Lower lobe of right lung (tissue), 2 donors: ENCODE results near the gene PHRF1. TPM values are rescaled to one million over a fixed set of nuclear protein-coding genes. Genes with fewer than 3 reads are reported as not detected.

ENCODE experiments used
- ATAC-seq, 2 donors: fragments of 200-7000 bp; cut with Tn5 transposase; one replicate each; pipeline ENCODE4 v1.9.1; 2020 to 2022; ENCODE audit warnings: mild to moderate bottlenecking in 2 of 2, moderate library complexity in 2 of 2
- DNase-seq: peaks from one replicate; pipeline ENCODE4 v3.0.0-alpha.2; 2020
- H3K27ac ChIP-seq: fragments of 200-600 bp; one replicate; pipeline ENCODE4 v1.8.0; 2022
- H3K27me3 ChIP-seq: fragments of 200-600 bp; one replicate; pipeline ENCODE4 v1.8.0; 2022; ENCODE audit warnings: low read depth
- H3K36me3 ChIP-seq: fragments of 200-600 bp; one replicate; pipeline ENCODE4 v1.8.0; 2022; ENCODE audit warnings: mild to moderate bottlenecking
- H3K4me1 ChIP-seq: fragments of 200-600 bp; one replicate; pipeline ENCODE4 v1.8.0; 2022
- H3K4me3 ChIP-seq: fragments of 200-600 bp; one replicate; pipeline ENCODE4 v1.8.0; 2022; ENCODE audit warnings: mild to moderate bottlenecking
- H3K9me3 ChIP-seq: fragments of 200-600 bp; one replicate; pipeline ENCODE4 v1.8.0; 2022
- intact Hi-C: fragments of 100-400 bp; cut with DNase I; formaldehyde crosslinking; loops from one replicate; pipeline ENCODE4 v1.11.0; 2022
- total RNA-seq: library from RNA; stranded (reverse); fragmentation: NEBNext Ultra II Directional; extraction: Animal tissue kit (Norgen Biotek cat#: 25700); gene quantifications from one replicate; pipeline ENCODE4 v1.2.1, GENCODE V29; 2021
- TF ChIP-seq, protein P1 (sequence below): fragments of 200-600 bp; IDR thresholded peaks from one replicate; pipeline ENCODE4 v1.8.0; 2022; ENCODE audit warnings: antibody characterized with exemption, mild to moderate bottlenecking
- donor health status: DM: no; HTN: yes; CAD: no; lungs with severe emphysema.

Gene PHRF1
- total RNA-seq, 1 donor from 2014 or later = 31.5 TPM

DNA sequence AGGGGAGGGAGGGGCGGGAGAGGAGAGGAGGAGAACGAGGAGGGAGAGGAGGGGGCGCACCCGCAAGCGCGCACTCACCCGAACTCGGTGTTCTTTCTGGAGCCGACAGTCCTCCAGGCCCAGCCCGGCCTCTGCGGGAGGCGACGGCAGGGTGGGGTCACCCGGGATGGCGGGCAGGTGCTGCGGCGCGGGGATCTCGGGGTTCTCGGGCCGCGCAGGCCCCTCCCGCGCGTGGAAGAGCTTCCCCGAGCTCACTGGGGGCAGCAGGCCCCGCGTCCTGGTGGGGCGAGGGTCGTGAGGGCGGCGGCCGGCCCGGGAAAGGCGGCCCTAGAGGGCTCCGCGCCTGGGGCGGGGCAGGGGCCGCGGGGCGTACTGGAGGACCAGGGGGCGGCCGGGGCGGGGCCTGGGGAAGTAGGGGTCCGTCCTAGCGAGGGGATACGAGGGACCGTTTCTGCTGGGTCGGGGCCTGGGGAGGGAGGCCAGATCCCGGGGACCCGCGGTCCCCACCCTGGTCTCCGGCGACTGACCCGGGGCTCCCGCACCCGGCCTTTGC lies 21.0 kb upstream of the PHRF1 start:
- Histone ChIP-seq H3K27me3 (peaks cover 67% of the 10 kb centered on the region), H3K36me3 (no peaks in the 10 kb centered on the region), H3K4me1 (peaks cover 22% of the 10 kb centered on the region), H3K27ac (no peak overlapping the region), H3K4me3 (peak overlapping the region; percentile 54), H3K9me3 (no peaks in the 10 kb centered on the region)
- intact Hi-C loops = no loop called here
- ATAC-seq (peak; percentile 27 to 42), DNase-seq (no peak)
- TF ChIP-seq, protein P1, sequence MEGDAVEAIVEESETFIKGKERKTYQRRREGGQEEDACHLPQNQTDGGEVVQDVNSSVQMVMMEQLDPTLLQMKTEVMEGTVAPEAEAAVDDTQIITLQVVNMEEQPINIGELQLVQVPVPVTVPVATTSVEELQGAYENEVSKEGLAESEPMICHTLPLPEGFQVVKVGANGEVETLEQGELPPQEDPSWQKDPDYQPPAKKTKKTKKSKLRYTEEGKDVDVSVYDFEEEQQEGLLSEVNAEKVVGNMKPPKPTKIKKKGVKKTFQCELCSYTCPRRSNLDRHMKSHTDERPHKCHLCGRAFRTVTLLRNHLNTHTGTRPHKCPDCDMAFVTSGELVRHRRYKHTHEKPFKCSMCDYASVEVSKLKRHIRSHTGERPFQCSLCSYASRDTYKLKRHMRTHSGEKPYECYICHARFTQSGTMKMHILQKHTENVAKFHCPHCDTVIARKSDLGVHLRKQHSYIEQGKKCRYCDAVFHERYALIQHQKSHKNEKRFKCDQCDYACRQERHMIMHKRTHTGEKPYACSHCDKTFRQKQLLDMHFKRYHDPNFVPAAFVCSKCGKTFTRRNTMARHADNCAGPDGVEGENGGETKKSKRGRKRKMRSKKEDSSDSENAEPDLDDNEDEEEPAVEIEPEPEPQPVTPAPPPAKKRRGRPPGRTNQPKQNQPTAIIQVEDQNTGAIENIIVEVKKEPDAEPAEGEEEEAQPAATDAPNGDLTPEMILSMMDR = no peak

DNA sequence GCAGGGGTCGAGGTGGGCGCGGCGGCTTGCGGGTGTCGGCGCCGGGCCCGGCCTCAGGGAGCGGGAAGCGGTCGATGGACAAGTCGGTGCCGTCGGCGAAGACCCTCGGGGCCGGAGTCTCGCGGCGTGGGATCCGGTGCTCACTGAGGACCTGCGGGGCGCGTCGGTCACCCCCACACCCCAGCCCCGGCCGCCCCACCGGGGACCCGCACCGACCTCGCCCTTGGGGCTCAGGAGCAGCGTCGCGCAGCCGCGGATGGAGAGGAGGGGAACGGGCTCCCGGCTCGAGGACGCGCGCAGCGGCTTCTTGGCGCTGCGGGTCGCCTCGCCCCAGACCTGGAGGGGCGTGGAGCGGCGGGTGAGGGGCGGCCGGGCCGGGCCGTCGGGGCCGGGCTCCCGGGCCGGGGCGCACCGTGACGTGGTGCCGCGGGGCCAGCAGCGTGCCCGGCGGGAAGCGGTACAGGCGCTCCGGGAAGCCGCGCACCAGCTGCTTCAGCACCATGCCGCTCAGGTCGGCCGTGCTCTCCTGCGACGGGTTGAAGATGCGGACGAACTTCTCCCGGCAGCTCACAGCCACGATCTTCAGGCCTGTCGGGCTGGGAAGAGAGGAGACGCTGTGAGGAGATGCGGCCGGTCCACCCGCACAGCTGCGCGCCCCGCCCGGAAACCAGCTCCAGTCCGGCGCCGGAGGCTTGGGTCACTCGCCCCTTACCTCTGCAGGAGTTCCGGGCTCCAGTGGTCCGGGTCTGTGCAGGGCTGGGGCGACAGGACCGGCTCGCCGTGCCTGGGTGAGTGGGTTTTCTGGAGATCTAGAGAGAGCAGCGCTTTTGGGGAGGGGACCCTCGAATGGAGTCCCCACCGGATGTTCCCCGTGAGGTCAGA lies 20.2 kb upstream of the PHRF1 start:
- H3K27me3 ChIP-seq = peaks cover 67% of the 10 kb centered on the region
- intact Hi-C loops = no loop called here
- TF ChIP-seq, protein P1 = no peak
- H3K36me3 ChIP-seq = no peaks in the 10 kb centered on the region
- no peak for ATAC-seq
- H3K27ac ChIP-seq = no peak overlapping the region
- peak overlapping the region; percentile 54 for H3K4me3 ChIP-seq
- no peaks in the 10 kb centered on the region for H3K9me3 ChIP-seq
- DNase-seq = no peak
- H3K4me1 ChIP-seq = peaks cover 24% of the 10 kb centered on the region

DNA sequence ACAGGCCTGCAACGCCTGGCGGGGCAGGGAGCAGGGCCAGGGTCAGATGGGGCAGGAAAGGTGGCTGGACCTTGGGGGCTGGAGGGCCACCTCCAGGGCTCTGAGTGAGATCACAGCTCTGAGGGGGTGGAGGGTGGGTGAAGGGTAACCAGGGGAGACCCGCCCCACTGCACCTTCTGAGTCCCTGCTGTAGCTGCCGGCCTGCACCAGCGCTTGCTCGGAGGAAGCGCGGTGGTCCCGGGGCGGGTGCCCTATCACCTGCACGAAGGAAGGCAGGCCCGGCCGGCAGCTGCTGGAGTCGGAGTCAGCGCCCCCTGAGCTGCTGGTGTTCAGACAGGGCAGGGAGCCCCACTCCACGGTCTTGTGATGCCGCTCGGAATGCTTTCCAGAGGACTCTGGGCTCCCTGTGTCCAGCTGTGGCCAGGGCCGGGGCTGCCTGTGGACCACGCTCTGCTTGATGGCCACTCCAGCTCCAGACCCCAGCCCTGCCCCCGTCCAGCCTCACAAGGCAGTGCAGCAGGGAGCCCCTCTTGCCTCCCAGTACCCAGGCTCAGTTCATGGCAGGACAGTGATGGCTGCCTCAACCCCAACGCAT lies 19.5 kb upstream of the PHRF1 start:
- intact Hi-C loops = no loop called here
- peaks cover 30% of the 10 kb centered on the region for H3K4me1 ChIP-seq
- H3K27ac ChIP-seq = no peak overlapping the region

DNA sequence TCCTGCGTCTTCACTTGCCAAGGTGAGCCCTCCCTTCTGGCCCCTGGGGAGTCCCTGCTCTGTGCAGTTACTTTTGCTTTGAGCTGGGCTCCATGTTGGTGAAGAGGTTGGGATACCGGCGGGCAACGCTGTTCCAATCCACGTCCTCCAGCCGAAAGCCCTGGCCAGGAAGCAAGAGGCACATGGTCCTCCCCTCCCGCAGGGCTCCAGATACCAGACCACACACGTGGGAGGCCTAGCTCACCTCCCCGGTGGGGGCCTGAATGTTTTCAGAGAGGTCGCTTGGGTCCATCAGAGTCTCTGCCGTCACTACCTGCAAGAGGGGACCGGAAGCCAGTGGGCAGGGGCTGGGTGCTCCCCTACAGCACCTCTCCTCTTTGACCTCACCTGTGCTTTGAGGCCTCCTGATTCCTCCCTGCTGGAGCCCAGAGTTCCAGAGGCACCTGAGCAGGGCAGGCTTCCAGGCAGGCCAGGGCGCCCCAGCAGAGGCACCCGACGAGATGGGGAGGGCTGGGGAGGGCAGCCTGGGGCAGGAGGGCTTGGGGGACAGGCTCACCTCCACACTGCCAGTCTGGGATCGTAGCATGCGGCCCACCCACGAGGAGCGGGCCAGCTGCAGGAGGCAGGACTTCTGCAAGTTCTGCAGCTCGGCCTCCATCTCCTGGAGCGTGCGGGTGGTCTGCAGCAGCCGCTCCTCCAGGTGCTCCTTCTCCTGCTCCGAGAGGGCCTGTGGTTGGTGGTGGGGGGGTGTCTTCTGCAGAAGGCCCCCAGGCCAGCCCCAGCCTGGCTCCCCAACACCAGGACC lies 18.7 kb upstream of the PHRF1 start:
- H3K27me3 ChIP-seq = peaks cover 63% of the 10 kb centered on the region
- ATAC-seq (no peak), DNase-seq (no peak)
- no peaks in the 10 kb centered on the region for H3K9me3 ChIP-seq
- peaks cover 38% of the 10 kb centered on the region for H3K4me1 ChIP-seq
- H3K27ac ChIP-seq = no peak overlapping the region
- H3K4me3 ChIP-seq = no peak overlapping the region
- intact Hi-C loops = no loop called here
- no peaks in the 10 kb centered on the region for H3K36me3 ChIP-seq
- TF ChIP-seq, protein P1 = no peak

More for the DNA sequence above, 19.5 kb upstream of the PHRF1 start:
- no peak for ATAC-seq
- TF ChIP-seq, protein P1 = no peak
- H3K9me3 ChIP-seq = no peaks in the 10 kb centered on the region
- no peak overlapping the region for H3K4me3 ChIP-seq
- no peak for DNase-seq
- H3K27me3 ChIP-seq = peaks cover 67% of the 10 kb centered on the region
- H3K36me3 ChIP-seq = no peaks in the 10 kb centered on the region

DNA sequence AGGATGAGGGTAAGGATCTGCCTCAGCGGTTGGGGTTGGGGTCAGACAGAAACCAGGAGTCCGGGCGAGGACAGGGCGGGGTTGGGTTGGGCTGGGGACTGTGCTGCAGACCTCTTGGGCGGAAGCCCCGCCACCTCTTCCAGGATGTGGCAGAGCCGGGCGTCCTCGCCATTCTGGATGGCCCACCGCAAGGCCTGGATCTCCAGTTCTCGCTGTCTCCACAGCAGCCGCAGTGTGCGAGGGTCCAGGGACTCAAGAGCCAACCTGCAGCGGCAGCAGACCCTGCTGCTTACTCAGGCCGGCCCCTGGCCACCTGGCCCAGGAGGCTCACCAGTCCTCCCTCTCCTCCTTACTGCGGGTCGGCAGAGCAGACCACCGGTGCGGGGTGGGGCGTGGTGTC lies 17.8 kb upstream of the PHRF1 start:
- peaks cover 54% of the 10 kb centered on the region for H3K27me3 ChIP-seq
- peaks cover 46% of the 10 kb centered on the region for H3K4me1 ChIP-seq
- ATAC-seq (no peak), DNase-seq (no peak)
- H3K36me3 ChIP-seq = peaks cover 7% of the 10 kb centered on the region
- no peak overlapping the region for H3K27ac ChIP-seq
- TF ChIP-seq, protein P1 = no peak
- no peaks in the 10 kb centered on the region for H3K9me3 ChIP-seq
- H3K4me3 ChIP-seq = no peak overlapping the region
- intact Hi-C loops = no loop called here
